OCI-LY1 (cell line): ENCODE data around the gene KPNA1.

Experiments used
- CTCF ChIP-seq: fragments of 200-600 bp; sonication (generic), shearing (Covaris generic); IDR thresholded peaks from 2 replicates; pipeline ENCODE4 v1.5.1; 2017; ENCODE audit warnings: mild to moderate bottlenecking, antibody characterized with exemption, low read length, moderate library complexity, mixed read lengths
- EZH2 ChIP-seq: fragments of 200-600 bp; sonication (generic), shearing (Covaris generic); IDR thresholded peaks from 2 replicates; pipeline ENCODE4 v1.8.0; 2017; ENCODE audit warnings: borderline replicate concordance, mixed run types, mild to moderate bottlenecking, antibody characterized with exemption, low read length, moderate library complexity, mixed read lengths

DNA sequence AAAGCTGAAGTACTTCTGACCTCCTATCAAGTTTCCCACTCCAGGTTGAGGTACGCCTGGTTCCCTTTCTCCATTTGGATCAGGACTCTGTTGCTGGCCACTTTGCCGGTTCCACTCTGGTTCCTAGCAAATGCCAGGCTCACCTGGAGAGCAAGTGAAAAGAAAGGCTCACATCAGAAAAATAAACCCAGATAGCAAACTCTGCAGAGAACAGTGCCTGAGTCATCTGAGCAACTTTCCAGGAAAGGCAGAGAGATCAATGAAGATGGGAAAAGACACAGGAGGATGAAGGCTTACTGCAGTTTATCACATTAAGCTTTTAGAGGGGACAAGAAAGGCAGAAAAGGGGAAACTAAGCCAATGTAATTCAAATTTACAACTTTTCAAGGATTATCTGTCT is 57.0 kb downstream of the KPNA1 start:
- no peak for TF ChIP-seq CTCF
- no peak for TF ChIP-seq EZH2
